Hematopoietic multipotent progenitor cell treated with erythropoietin and hydrocortisone succinate and interleukin-3 and kit ligand, for 15 days (in vitro differentiated cells): ENCODE measurements around the gene GPR17.

ENCODE experiments used
- DNase-seq: peaks from one replicate; pipeline ENCODE4 v3.0.0-alpha.2; 2015; ENCODE audit warnings: low spot score

The GPR17 gene

GRCh38 chr2:127641846-127642507, 4.0 kb upstream of the GPR17 start:
- DNase-seq: no peak

GRCh38 chr2:127642706-127643438, 3.1 kb upstream of the GPR17 start:
- DNase-seq: no peak

GRCh38 chr2:127643439-127644065, 2.4 kb upstream of the GPR17 start:
- DNase-seq: no peak

- no peak for DNase-seq
These were observed 1.6 kb upstream of the GPR17 start for GRCh38 chr2:127644066-127645025.

GRCh38 chr2:127645026-127645394, 943 bp upstream of the GPR17 start:
- DNase-seq: no peak

- DNase-seq: no peak
These were observed 711 bp downstream of the GPR17 start for GRCh38 chr2:127646487-127647241.

GRCh38 chr2:127647242-127648190, 1.6 kb downstream of the GPR17 start:
- DNase-seq: no peak

GRCh38 chr2:127648321-127648720, 2.4 kb downstream of the GPR17 start:
- no peak for DNase-seq

- no peak for DNase-seq
These were observed 3.2 kb downstream of the GPR17 start for GRCh38 chr2:127649100-127649611.

- DNase-seq: peak; percentile 76
These were observed 3.7 kb downstream of the GPR17 start for GRCh38 chr2:127649684-127650040.

- no peak for DNase-seq
These were observed 4.3 kb downstream of the GPR17 start for GRCh38 chr2:127650041-127650784.

- no peak for DNase-seq
These were observed 4.9 kb downstream of the GPR17 start for GRCh38 chr2:127650785-127651380.

- no peak for DNase-seq
These were observed 5.4 kb downstream of the GPR17 start for GRCh38 chr2:127651381-127651809.

GRCh38 chr2:127651971-127652550, 6.1 kb downstream of the GPR17 start:
- DNase-seq: no peak

GRCh38 chr2:127652786-127653357, 6.9 kb downstream of the GPR17 start:
- DNase-seq: no peak

- no peak for DNase-seq
These were observed 7.6 kb downstream of the GPR17 start for GRCh38 chr2:127653421-127654083.

GRCh38 chr2:127654084-127654837, 8.3 kb downstream of the GPR17 start:
- DNase-seq: no peak
